Neuronal stem cell (in vitro differentiated cells): Measurements from ENCODE around the gene LEO1.

Experiments used
- DNase-seq: peaks from one replicate; pipeline ENCODE4 v3.0.0-alpha.2; 2013; ENCODE audit warnings: low spot score
- H2AFZ ChIP-seq: one replicate; pipeline ENCODE4 v1.6.1; 2013; ENCODE audit warnings: mild to moderate bottlenecking, low read length, inconsistent platforms
- H2AK5ac ChIP-seq: 2 replicates; pipeline ENCODE4 v1.6.1; 2013; ENCODE audit warnings: low read depth, mild to moderate bottlenecking, inconsistent platforms, low read length, moderate library complexity, mixed read lengths
- H2BK120ac ChIP-seq: 2 replicates; pipeline ENCODE4 v1.6.1; 2013; ENCODE audit warnings: low read depth, mild to moderate bottlenecking, inconsistent platforms, low read length, moderate library complexity, mixed read lengths
- H2BK12ac ChIP-seq: one replicate; pipeline ENCODE4 v1.6.1; 2013; ENCODE audit warnings: low read length, inconsistent platforms
- H2BK15ac ChIP-seq: 2 replicates; pipeline ENCODE4 v1.6.1; 2013; ENCODE audit warnings: mild to moderate bottlenecking, low read length, inconsistent platforms, mixed read lengths
- H2BK5ac ChIP-seq: one replicate; pipeline ENCODE4 v1.6.1; 2013; ENCODE audit warnings: inconsistent platforms, mild to moderate bottlenecking, low read length, moderate library complexity
- H3K14ac ChIP-seq: one replicate; pipeline ENCODE4 v1.6.1; 2013; ENCODE audit warnings: low read length, inconsistent platforms
- H3K18ac ChIP-seq: 2 replicates; pipeline ENCODE4 v1.6.1; 2013; ENCODE audit warnings: low read length, inconsistent platforms
- H3K23ac ChIP-seq: 2 replicates; pipeline ENCODE4 v1.6.1; 2013; ENCODE audit warnings: low read depth, mild to moderate bottlenecking, mixed read lengths, low read length, inconsistent platforms; ENCODE audit not compliant: poor library complexity
- H3K27ac ChIP-seq: replicated peaks from 3 replicates; pipeline ENCODE4 v1.5.1; 2013; ENCODE audit warnings: low read length, inconsistent platforms
- H3K27me3 ChIP-seq, 3 experiments: 2 replicates each; pipeline ENCODE4 v1.6.1; 2013; ENCODE audit warnings: low read length in 3 of 3, mild to moderate bottlenecking in 2 of 3, inconsistent platforms in 1 of 3, low read depth in 1 of 3, mixed read lengths in 1 of 3, moderate library complexity in 1 of 3; ENCODE audit not compliant: control insufficient read depth in 3 of 3, insufficient read depth in 3 of 3
- H3K36me3 ChIP-seq, 2 donors: replicated peaks in 1 of 2; 2 replicates each; pipeline ENCODE4 v1.6.1; 2013; ENCODE audit warnings: low read length in 2 of 2; ENCODE audit not compliant: control insufficient read depth in 2 of 2, insufficient read depth in 2 of 2
- H3K4ac ChIP-seq: 2 replicates; pipeline ENCODE4 v1.6.1; 2013; ENCODE audit warnings: inconsistent platforms, mild to moderate bottlenecking, low read length, moderate library complexity
- H3K4me1 ChIP-seq, 2 donors: 1 replicate in 1 of 2; 2 replicates in 1 of 2; pipeline ENCODE4 v1.6.1; 2013; ENCODE audit warnings: low read length in 2 of 2, low read depth in 1 of 2; ENCODE audit not compliant: control insufficient read depth in 2 of 2, insufficient read depth in 1 of 2
- H3K4me2 ChIP-seq: one replicate; pipeline ENCODE4 v1.6.1; 2013; ENCODE audit warnings: mild to moderate bottlenecking, low read length, inconsistent platforms; ENCODE audit not compliant: insufficient read depth, poor library complexity, severe bottlenecking
- H3K4me3 ChIP-seq, 2 donors: 2 replicates each; pipeline ENCODE4 v1.5.1; 2013; ENCODE audit warnings: low read length in 2 of 2, mild to moderate bottlenecking in 2 of 2, inconsistent platforms in 1 of 2, moderate library complexity in 1 of 2
- H3K79me1 ChIP-seq: one replicate; pipeline ENCODE4 v1.6.1; 2013; ENCODE audit warnings: low read depth, mild to moderate bottlenecking, inconsistent platforms, low read length, moderate library complexity
- H3K9ac ChIP-seq: one replicate; pipeline ENCODE4 v1.6.1; 2013; ENCODE audit warnings: mild to moderate bottlenecking, low read depth, low read length, inconsistent platforms; ENCODE audit not compliant: poor library complexity
- H3K9me3 ChIP-seq, 2 donors: replicated peaks in 1 of 2; 2 replicates each; pipeline versions ENCODE3 to v1.6.1; 2013; ENCODE audit warnings: low read length in 2 of 2, mild to moderate bottlenecking in 2 of 2, inconsistent platforms in 1 of 2, low read depth in 1 of 2, mixed read lengths in 1 of 2, moderate library complexity in 1 of 2; ENCODE audit not compliant: control insufficient read depth in 2 of 2, insufficient read depth in 1 of 2
- H4K8ac ChIP-seq: one replicate; pipeline ENCODE4 v1.6.1; 2013; ENCODE audit warnings: low read depth, mild to moderate bottlenecking, inconsistent platforms, low read length, moderate library complexity
- H4K91ac ChIP-seq: one replicate; pipeline ENCODE4 v1.6.1; 2013; ENCODE audit warnings: low read length, low read depth, mild to moderate bottlenecking, inconsistent platforms; ENCODE audit not compliant: poor library complexity
- WGBS, 2 donors: extraction: QIAGEN DNeasy Blood & Tissue Kit; methylation state at CpG; one replicate each; pipeline ENCODE4 v1.1.7; 2013; ENCODE audit warnings: missing lambda C conversion rate in 2 of 2, mixed read lengths in 1 of 2; ENCODE audit not compliant: insufficient read length in 2 of 2, insufficient replicate concordance in 1 of 2; ENCODE audit errors: extremely low coverage in 2 of 2; 5-methylcytosine and 5-hydroxymethylcytosine counted together

Gene LEO1

GRCh38 chr15:51982013-51982769 lies 10.6 kb upstream of the LEO1 start:
- no CpG with 5 or more reads among the region's 7 CpGs for WGBS, 2 donors
- no peak for DNase-seq

DNA sequence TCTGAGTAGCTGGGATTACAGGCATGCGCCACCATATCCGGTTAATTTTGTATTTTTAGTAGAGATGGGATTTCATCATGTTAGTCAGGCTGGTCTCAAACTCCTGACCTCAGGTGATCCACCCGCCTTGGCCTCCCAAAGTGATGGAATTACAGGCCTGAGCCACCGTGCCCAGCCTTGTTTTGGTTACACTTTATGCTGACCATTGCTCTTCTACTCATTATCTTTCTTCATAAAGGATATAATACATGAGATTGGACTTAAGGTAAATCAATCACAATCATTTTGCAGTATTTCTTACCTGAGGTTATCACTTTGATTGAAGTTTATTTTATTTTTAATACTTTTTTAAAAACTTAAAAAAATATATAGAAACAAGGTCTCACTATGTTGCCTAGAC lies 2.2 kb upstream of the LEO1 start:
- Histone ChIP-seq H3K4me2 (no peak overlapping the region), H2AFZ (no peak overlapping the region), H3K27ac (no peak overlapping the region), H3K4me1 (no peaks in the 10 kb centered on the region), H3K18ac (no peak overlapping the region), H3K23ac (no peak overlapping the region), H3K36me3 (peaks cover 0 to 16% of the 10 kb centered on the region in 2 donors), H3K9me3 (peaks cover 0 to under 1% of the 10 kb centered on the region in 2 donors), H3K79me1 (peaks cover 3% of the 10 kb centered on the region), H3K14ac (no peak overlapping the region), H3K27me3 (no peaks in the 10 kb centered on the region), H3K4me3 (no peak overlapping the region), H2BK120ac (no peak overlapping the region), H2BK5ac (no peak overlapping the region), H2BK12ac (no peak overlapping the region), H3K4ac (no peak overlapping the region), H4K8ac (no peak overlapping the region), H3K9ac (no peak overlapping the region), H4K91ac (no peak overlapping the region), H2AK5ac (no peak overlapping the region), H2BK15ac (no peak overlapping the region)
- WGBS, 2 donors: no CpG with 5 or more reads among the region's 4 CpGs
- DNase-seq: no peak

More at GRCh38 chr15:51982013-51982769, 10.6 kb upstream of the LEO1 start:
- Histone ChIP-seq H3K9ac (no peak overlapping the region), H3K79me1 (no peaks in the 10 kb centered on the region), H3K4ac (no peak overlapping the region), H3K4me3 (no peak overlapping the region), H3K27me3 (no peaks in the 10 kb centered on the region), H3K18ac (no peak overlapping the region), H3K9me3 (no peaks in the 10 kb centered on the region), H3K23ac (no peak overlapping the region), H3K4me1 (no peaks in the 10 kb centered on the region), H3K14ac (no peak overlapping the region), H2BK5ac (no peak overlapping the region), H2AFZ (peak overlapping the region; percentile 70), H4K8ac (no peak overlapping the region), H2BK15ac (no peak overlapping the region), H4K91ac (no peak overlapping the region), H3K27ac (no peak overlapping the region), H3K4me2 (no peak overlapping the region), H2AK5ac (no peak overlapping the region), H3K36me3 (no peaks in the 10 kb centered on the region), H2BK12ac (no peak overlapping the region), H2BK120ac (no peak overlapping the region)

- Histone ChIP-seq H2BK5ac (no peak overlapping the region), H3K79me1 (peaks cover 3% of the 10 kb centered on the region), H3K9ac (no peak overlapping the region), H3K36me3 (peaks cover 0 to 16% of the 10 kb centered on the region in 2 donors), H3K27me3 (no peaks in the 10 kb centered on the region), H3K27ac (no peak overlapping the region), H3K14ac (no peak overlapping the region), H3K4me2 (no peak overlapping the region), H3K4me3 (no peak overlapping the region), H3K18ac (no peak overlapping the region), H4K91ac (no peak overlapping the region), H2BK120ac (no peak overlapping the region), H4K8ac (no peak overlapping the region), H3K4ac (no peak overlapping the region), H3K9me3 (peaks cover 0 to 2% of the 10 kb centered on the region in 2 donors), H3K23ac (no peak overlapping the region), H3K4me1 (no peaks in the 10 kb centered on the region), H2AFZ (no peak overlapping the region), H2BK15ac (no peak overlapping the region), H2AK5ac (no peak overlapping the region), H2BK12ac (no peak overlapping the region)
- no CpG with 5 or more reads among the region's 5 CpGs for WGBS, 2 donors
- DNase-seq: no peak
Observed at GRCh38 chr15:51973220-51973619, 1.6 kb upstream of the LEO1 start.

GRCh38 chr15:51971032-51971374 lies 575 bp downstream of the LEO1 start:
- H3K4me1 ChIP-seq: no peaks in the 10 kb centered on the region
- H3K9me3 ChIP-seq: peaks cover 0 to 10% of the 10 kb centered on the region in 2 donors
- H3K9ac ChIP-seq: peak overlapping the region; percentile 98
- no peak overlapping the region for H2BK120ac ChIP-seq
- H2BK5ac ChIP-seq: peak overlapping the region; percentile 59
- no peak overlapping the region for H3K4ac ChIP-seq
- H3K23ac ChIP-seq: peak overlapping the region; percentile 94
- H3K36me3 ChIP-seq: peaks cover 0 to 19% of the 10 kb centered on the region in 2 donors
- H2BK15ac ChIP-seq: peak overlapping the region; percentile 11
- no peak overlapping the region for H2AK5ac ChIP-seq
- no CpG with 5 or more reads among the region's 7 CpGs for WGBS, 2 donors
- no peak overlapping the region for H4K91ac ChIP-seq
- H3K4me2 ChIP-seq: peak overlapping the region; percentile 55
- H3K27me3 ChIP-seq: no peaks in the 10 kb centered on the region
- H3K4me3 ChIP-seq: peak overlapping the region; percentile 70 to 95
- H3K27ac ChIP-seq: no peak overlapping the region
- H3K14ac ChIP-seq: peak overlapping the region; percentile 72
- DNase-seq: no peak
- no peak overlapping the region for H2BK12ac ChIP-seq
- peak overlapping the region; percentile 83 for H4K8ac ChIP-seq
- H2AFZ ChIP-seq: peak overlapping the region; percentile 92
- H3K79me1 ChIP-seq: peaks cover 5% of the 10 kb centered on the region
- H3K18ac ChIP-seq: peak overlapping the region; percentile 96
